Smooth muscle cell (in vitro differentiated cells): ENCODE results near the gene SYAP1. TPM values are rescaled to one million over a fixed set of nuclear protein-coding genes. Genes with fewer than 3 reads are reported as not detected.

ENCODE experiments used
- DNase-seq: peaks from one replicate; lab custom pipeline; 2025; ENCODE audit not compliant: unreplicated experiment; lab: John Stamatoyannopoulos, UW
- H2AFZ ChIP-seq: fragments of 200-600 bp; sonication (generic); 2 replicates; pipeline ENCODE4 v1.6.0; 2016; ENCODE audit warnings: antibody characterized with exemption, low read depth, mild to moderate bottlenecking
- H3F3A ChIP-seq: fragments of 200-600 bp; sonication (generic); 2 replicates; pipeline ENCODE4 v1.6.0; 2017; ENCODE audit warnings: antibody characterized with exemption, low read depth
- H3K27ac ChIP-seq: fragments of 200-600 bp; sonication (generic); 2 replicates; pipeline ENCODE4 v1.5.1; 2016; ENCODE audit warnings: low read depth, mild to moderate bottlenecking
- H3K27me3 ChIP-seq: fragments of 200-600 bp; sonication (generic); 2 replicates; pipeline ENCODE4 v1.6.1; 2016; ENCODE audit warnings: low read depth, mild to moderate bottlenecking
- H3K36me3 ChIP-seq: fragments of 200-600 bp; sonication (generic); 2 replicates; pipeline ENCODE4 v1.5.1; 2016; ENCODE audit warnings: low read depth
- H3K4me1 ChIP-seq: fragments of 200-600 bp; sonication (generic); 2 replicates; pipeline ENCODE4 v1.5.1; 2016; ENCODE audit warnings: low read depth
- H3K4me2 ChIP-seq: fragments of 200-600 bp; sonication (generic); 2 replicates; pipeline ENCODE4 v1.6.0; 2016; ENCODE audit warnings: mild to moderate bottlenecking
- H3K4me3 ChIP-seq: fragments of 200-600 bp; sonication (generic); 2 replicates; pipeline ENCODE4 v1.5.1; 2016; ENCODE audit warnings: mild to moderate bottlenecking
- H3K79me2 ChIP-seq: fragments of 200-600 bp; sonication (generic); 2 replicates; pipeline ENCODE4 v1.6.0; 2016; ENCODE audit warnings: low read depth, mild to moderate bottlenecking
- H3K9ac ChIP-seq: fragments of 200-600 bp; sonication (generic); 2 replicates; pipeline ENCODE4 v1.6.0; 2016; ENCODE audit warnings: low read depth
- H3K9me3 ChIP-seq: fragments of 200-600 bp; sonication (generic); replicated peaks from 2 replicates; pipeline ENCODE4 v1.5.1; 2016; ENCODE audit warnings: low read depth
- H4K20me1 ChIP-seq: fragments of 200-600 bp; sonication (generic); 2 replicates; pipeline ENCODE4 v1.6.0; 2016; ENCODE audit warnings: low read depth
- CTCF ChIP-seq: fragments of 200-600 bp; sonication (generic); IDR thresholded peaks from 2 replicates; pipeline ENCODE4 v1.5.1; 2017; ENCODE audit warnings: borderline replicate concordance, mild to moderate bottlenecking, antibody characterized with exemption; ENCODE audit not compliant: insufficient read depth, poor library complexity, severe bottlenecking
- WGBS: methylation state at CpG from one replicate; pipeline ENCODE4 v1.1.7; 2016; ENCODE audit warnings: low lambda C conversion rate; 5-methylcytosine and 5-hydroxymethylcytosine counted together
- polyA plus RNA-seq: library from polyadenylated mRNA; unstranded; fragments of >200 nt; fragmentation: Nextera tagmentation; extraction: Ambion mirVana; gene quantifications from 2 replicates; pipeline ENCODE4 v1.2.1, GENCODE V29; 2016
- total RNA-seq: library from RNA; depleted of rRNA; stranded (reverse); fragments of >200 nt; gene quantifications from 2 replicates; pipeline ENCODE4 v1.2.3, GENCODE V29; 2014

The SYAP1 gene
- total and polyA plus RNA-seq, 2 experiments from 2014 or later: 52.3 to 52.8 TPM

GRCh38 chrX:16804923-16805464, 85.6 kb downstream of the SYAP1 start:
- H3K27ac ChIP-seq: no peak overlapping the region
- H3F3A ChIP-seq: no peaks in the 10 kb centered on the region
- H3K4me2 ChIP-seq: no peak overlapping the region
- peaks cover 12% of the 10 kb centered on the region for H4K20me1 ChIP-seq
- 86% methylated on average over 8 of the region's 8 CpGs for WGBS
- H3K9ac ChIP-seq: no peak overlapping the region
- H3K79me2 ChIP-seq: peaks cover 34% of the 10 kb centered on the region
- no peak overlapping the region for H3K4me3 ChIP-seq
- no peak for TF ChIP-seq CTCF
- H3K4me1 ChIP-seq: peaks cover 6% of the 10 kb centered on the region
- no peaks in the 10 kb centered on the region for H3K9me3 ChIP-seq
- H3K36me3 ChIP-seq: no peaks in the 10 kb centered on the region
- H3K27me3 ChIP-seq: no peaks in the 10 kb centered on the region
- no peak overlapping the region for H2AFZ ChIP-seq
- no peak for DNase-seq

GRCh38 chrX:16807548-16807947, 88.1 kb downstream of the SYAP1 start:
- H3K9me3 ChIP-seq: no peaks in the 10 kb centered on the region
- H3K27me3 ChIP-seq: no peaks in the 10 kb centered on the region
- peaks cover 53% of the 10 kb centered on the region for H3K79me2 ChIP-seq
- H4K20me1 ChIP-seq: peaks cover 22% of the 10 kb centered on the region
- no peak for DNase-seq
- no peaks in the 10 kb centered on the region for H3K36me3 ChIP-seq
- H3K4me1 ChIP-seq: peaks cover 6% of the 10 kb centered on the region
- no peak overlapping the region for H3K9ac ChIP-seq
- H3F3A ChIP-seq: no peaks in the 10 kb centered on the region
- peak; percentile 27 for TF ChIP-seq CTCF
- peak overlapping the region; percentile 8 for H3K27ac ChIP-seq
- no peak overlapping the region for H2AFZ ChIP-seq
- peak overlapping the region; percentile 82 for H3K4me2 ChIP-seq
- peak overlapping the region; percentile 44 for H3K4me3 ChIP-seq

- peaks cover 22% of the 10 kb centered on the region for H4K20me1 ChIP-seq
- DNase-seq: no peak
- peak overlapping the region; percentile 44 for H3K4me3 ChIP-seq
- H3K27me3 ChIP-seq: no peaks in the 10 kb centered on the region
- H3K79me2 ChIP-seq: peaks cover 53% of the 10 kb centered on the region
- H3F3A ChIP-seq: no peaks in the 10 kb centered on the region
- WGBS: 48% methylated on average over 4 of the region's 4 CpGs
- H3K36me3 ChIP-seq: no peaks in the 10 kb centered on the region
- H3K27ac ChIP-seq: peak overlapping the region; percentile 8
- H3K9me3 ChIP-seq: no peaks in the 10 kb centered on the region
- TF ChIP-seq CTCF: no peak
- peak overlapping the region; percentile 82 for H3K4me2 ChIP-seq
- no peak overlapping the region for H3K9ac ChIP-seq
- H3K4me1 ChIP-seq: peaks cover 6% of the 10 kb centered on the region
- no peak overlapping the region for H2AFZ ChIP-seq
These were observed 88.6 kb downstream of the SYAP1 start for GRCh38 chrX:16807976-16808542.

GRCh38 chrX:16814597-16814996, 95.2 kb downstream of the SYAP1 start:
- DNase-seq: no peak
- 96% methylated on average over 1 of the region's 1 CpG for WGBS
- H3K9ac ChIP-seq: no peak overlapping the region
- H3K4me1 ChIP-seq: no peaks in the 10 kb centered on the region
- H3K9me3 ChIP-seq: no peaks in the 10 kb centered on the region
- H3K4me2 ChIP-seq: no peak overlapping the region
- H3K27ac ChIP-seq: no peak overlapping the region
- no peak overlapping the region for H2AFZ ChIP-seq
- H4K20me1 ChIP-seq: peaks cover 18% of the 10 kb centered on the region
- H3K36me3 ChIP-seq: no peaks in the 10 kb centered on the region
- no peaks in the 10 kb centered on the region for H3F3A ChIP-seq
- H3K27me3 ChIP-seq: no peaks in the 10 kb centered on the region
- no peak overlapping the region for H3K4me3 ChIP-seq
- no peak for TF ChIP-seq CTCF
- H3K79me2 ChIP-seq: peaks cover 28% of the 10 kb centered on the region
